Body of pancreas (tissue), 4 donors: ENCODE measurements around the gene KLHL40. TPM values are rescaled to one million over a fixed set of nuclear protein-coding genes. Genes with fewer than 3 reads are reported as not detected.

Experiments used
- ATAC-seq: fragments of 150-250 bp; one replicate; pipeline ENCODE4 v1.9.1; 2016
- DNase-seq, 4 donors: peaks; one replicate each; pipeline ENCODE4 v3.0.0-alpha.2; 2019
- H3K27ac ChIP-seq, 4 donors: fragments of 200-600 bp; sonication (generic); 1 replicate in 3 of 4; 2 replicates in 1 of 4; pipeline versions ENCODE4 v1.5.1 to v1.6.1; 2016 to 2019; ENCODE audit warnings: mild to moderate bottlenecking in 1 of 4, mixed read lengths in 1 of 4, moderate library complexity in 1 of 4
- H3K27me3 ChIP-seq, 2 donors: fragments of 200-600 bp; sonication (generic); one replicate each; pipeline ENCODE4 v1.6.0; 2016; ENCODE audit warnings: mild to moderate bottlenecking in 1 of 2
- H3K36me3 ChIP-seq, 2 donors: fragments of 200-600 bp; sonication (generic); replicated peaks in 1 of 2; 2 replicates each; pipeline ENCODE4 v1.5.1; 2016; ENCODE audit warnings: low read depth in 2 of 2; ENCODE audit not compliant: insufficient read depth in 1 of 2
- H3K4me1 ChIP-seq: fragments of 200-600 bp; sonication (generic); one replicate; pipeline ENCODE4 v1.6.0; 2016
- H3K4me3 ChIP-seq, 2 donors: fragments of 200-600 bp; sonication (generic); 1 replicate in 1 of 2; 2 replicates in 1 of 2; pipeline ENCODE4 v1.5.1; 2016 to 2019
- H3K9me3 ChIP-seq, 3 donors: fragments of 200-600 bp; sonication (generic); 1 replicate in 2 of 3; 2 replicates in 1 of 3; pipeline ENCODE4 v1.5.1; 2016
- CTCF ChIP-seq, 7 experiments: fragments of 450-650 bp in 4 of 7; fragments of 200-600 bp in 3 of 7; sonication (generic) in 3 of 7; IDR thresholded peaks; one replicate each; pipeline ENCODE4 v1.5.1; 2016 to 2019; ENCODE audit warnings: antibody characterized with exemption in 7 of 7
- POLR2A ChIP-seq, 3 donors: fragments of 450-650 bp; IDR thresholded peaks; one replicate each; pipeline ENCODE4 v1.6.1; 2016; ENCODE audit warnings: antibody characterized with exemption in 3 of 3, mild to moderate bottlenecking in 2 of 3
- WGBS, 2 donors: methylation state at CpG; one replicate each; pipeline ENCODE4 v1.1.5; 2017; 5-methylcytosine and 5-hydroxymethylcytosine counted together
- intact Hi-C: fragments of 100-400 bp; cut with DNase I; formaldehyde crosslinking; loops from one replicate; pipeline ENCODE4 v1.15.1; 2023
- total RNA-seq, 2 donors: library from RNA; depleted of rRNA; stranded (reverse); fragments of >200 nt; gene quantifications; one replicate each; pipeline ENCODE4 v1.1.0, GENCODE V29; 2016

KLHL40 gene
- total RNA-seq, 2 donors from 2014 or later = not detected

- Histone ChIP-seq H3K27me3 (no peaks in the 10 kb centered on the region), H3K27ac (no peak overlapping the region), H3K9me3 (no peaks in the 10 kb centered on the region), H3K36me3 (no peaks in the 10 kb centered on the region), H3K4me1 (no peaks in the 10 kb centered on the region), H3K4me3 (no peak overlapping the region)
- TF ChIP-seq CTCF (IDR thresholded peaks at IDR 0.05) (no peak), POLR2A (IDR thresholded peaks at IDR 0.05) (peak in 1 of 3 donors; percentile 10)
- 70 to 76% methylated on average over 4 to 13 of the region's 15 CpGs for WGBS, 2 donors
- ATAC-seq (no peak), DNase-seq (no peak)
- intact Hi-C loops = no loop called here
These were observed 20.1 kb upstream of the KLHL40 start for GRCh38 chr3:42665050-42665878.

- DNase-seq (no peak), ATAC-seq (no peak)
- H3K27ac ChIP-seq = no peak overlapping the region
- no peaks in the 10 kb centered on the region for H3K36me3 ChIP-seq
- no peaks in the 10 kb centered on the region for H3K4me1 ChIP-seq
- H3K9me3 ChIP-seq = no peaks in the 10 kb centered on the region
- TF ChIP-seq CTCF (IDR thresholded peaks at IDR 0.05) = no peak
- TF ChIP-seq POLR2A (IDR thresholded peaks at IDR 0.05) = no peak
- WGBS, 2 donors = 40 to 52% methylated on average over 5 to 7 of the region's 8 CpGs
- H3K27me3 ChIP-seq = no peaks in the 10 kb centered on the region
- H3K4me3 ChIP-seq = no peak overlapping the region
- intact Hi-C loops = no loop called here
These were observed 19.3 kb upstream of the KLHL40 start for GRCh38 chr3:42666022-42666421.

- TF ChIP-seq POLR2A (IDR thresholded peaks at IDR 0.05) (no peak), CTCF (IDR thresholded peaks at IDR 0.05) (no peak)
- WGBS, 2 donors = 66 to 83% methylated on average over 2 to 4 of the region's 4 CpGs
- no peak for DNase-seq
These were observed 18.7 kb upstream of the KLHL40 start for GRCh38 chr3:42666577-42666998.

GRCh38 chr3:42667096-42667522, 18.2 kb upstream of the KLHL40 start:
- 54 to 65% methylated on average over 4 to 7 of the region's 7 CpGs for WGBS, 2 donors
- Histone ChIP-seq H3K27ac (no peak overlapping the region), H3K36me3 (no peaks in the 10 kb centered on the region), H3K9me3 (no peaks in the 10 kb centered on the region), H3K4me1 (no peaks in the 10 kb centered on the region), H3K27me3 (no peaks in the 10 kb centered on the region), H3K4me3 (no peak overlapping the region)
- DNase-seq (no peak), ATAC-seq (no peak)
- intact Hi-C loops = no loop called here
- TF ChIP-seq POLR2A (IDR thresholded peaks at IDR 0.05) (no peak), CTCF (IDR thresholded peaks at IDR 0.05) (no peak)

More at GRCh38 chr3:42666577-42666998, 18.7 kb upstream of the KLHL40 start:
- no peak overlapping the region for H3K4me3 ChIP-seq
- H3K27me3 ChIP-seq = no peaks in the 10 kb centered on the region
- no peaks in the 10 kb centered on the region for H3K9me3 ChIP-seq
- intact Hi-C loops = no loop called here
- H3K4me1 ChIP-seq = no peaks in the 10 kb centered on the region
- ATAC-seq = no peak
- H3K36me3 ChIP-seq = no peaks in the 10 kb centered on the region
- no peak overlapping the region for H3K27ac ChIP-seq
